Neural crest cell (in vitro differentiated cells): Measurements from ENCODE around the gene CERKL. TPM values are rescaled to one million over a fixed set of nuclear protein-coding genes. Genes with fewer than 3 reads are reported as not detected.

Experiments
- DNase-seq: peaks from one replicate; pipeline ENCODE4 v3.0.0; 2021; ENCODE audit warnings: low read depth, mixed read lengths, low spot score
- H3K27ac Mint-ChIP-seq: one replicate; pipeline ENCODE4 v1.8.0; 2021; ENCODE audit warnings: mild to moderate bottlenecking, mixed read lengths; ENCODE audit not compliant: unreplicated experiment
- H3K27me3 Mint-ChIP-seq: 2 replicates; pipeline ENCODE4 v1.8.0; 2021; ENCODE audit warnings: low read depth, mild to moderate bottlenecking, mixed read lengths
- H3K36me3 Mint-ChIP-seq: 2 replicates; pipeline ENCODE4 v1.8.0; 2021; ENCODE audit warnings: low read depth, mild to moderate bottlenecking, mixed read lengths
- H3K4me1 Mint-ChIP-seq: 2 replicates; pipeline ENCODE4 v1.8.0; 2021; ENCODE audit warnings: mixed read lengths
- H3K4me3 Mint-ChIP-seq: one replicate; pipeline ENCODE4 v1.8.0; 2021; ENCODE audit warnings: mild to moderate bottlenecking, mixed read lengths
- H3K9me3 Mint-ChIP-seq: 2 replicates; pipeline ENCODE4 v1.8.0; 2021; ENCODE audit warnings: mixed read lengths
- total RNA-seq: library from RNA; stranded (reverse); gene quantifications from 2 replicates; pipeline ENCODE4 v1.2.1, GENCODE V29; 2021
- TF ChIP-seq, protein P1 (sequence below): fragments of 200-600 bp; sonication (generic); conservative IDR thresholded peaks from 2 replicates; pipeline ENCODE4 v1.5.0; 2021; ENCODE audit warnings: antibody characterized with exemption, mild to moderate bottlenecking

Gene CERKL
- total RNA-seq, 1 donor from 2014 or later: 0.28 TPM

DNA sequence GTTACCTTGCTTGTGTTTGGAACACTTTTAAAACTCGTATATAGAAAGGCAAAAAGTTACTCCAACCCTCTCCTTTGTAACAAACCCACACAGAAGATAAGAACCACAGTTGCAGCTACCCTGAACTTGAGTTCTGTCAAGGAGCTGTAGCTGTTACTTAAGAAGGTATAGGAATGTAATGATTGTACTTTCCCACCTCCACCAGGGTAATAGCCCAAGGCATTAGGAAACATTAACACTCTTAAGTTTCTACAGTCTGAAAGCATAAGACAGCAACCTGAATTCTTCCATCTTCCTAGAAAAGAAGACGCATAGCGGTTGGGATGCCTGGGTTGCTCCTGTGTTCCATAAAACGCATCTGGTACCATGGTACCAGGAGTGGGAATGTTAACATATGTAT lies 156.7 kb downstream of the CERKL start:
- Mint-ChIP-seq H3K4me3 (no peak overlapping the region), H3K27me3 (no peaks in the 10 kb centered on the region), H3K4me1 (peaks cover 3% of the 10 kb centered on the region), H3K27ac (no peak overlapping the region), H3K36me3 (peaks cover 10% of the 10 kb centered on the region), H3K9me3 (no peaks in the 10 kb centered on the region)
- TF ChIP-seq, protein P1, sequence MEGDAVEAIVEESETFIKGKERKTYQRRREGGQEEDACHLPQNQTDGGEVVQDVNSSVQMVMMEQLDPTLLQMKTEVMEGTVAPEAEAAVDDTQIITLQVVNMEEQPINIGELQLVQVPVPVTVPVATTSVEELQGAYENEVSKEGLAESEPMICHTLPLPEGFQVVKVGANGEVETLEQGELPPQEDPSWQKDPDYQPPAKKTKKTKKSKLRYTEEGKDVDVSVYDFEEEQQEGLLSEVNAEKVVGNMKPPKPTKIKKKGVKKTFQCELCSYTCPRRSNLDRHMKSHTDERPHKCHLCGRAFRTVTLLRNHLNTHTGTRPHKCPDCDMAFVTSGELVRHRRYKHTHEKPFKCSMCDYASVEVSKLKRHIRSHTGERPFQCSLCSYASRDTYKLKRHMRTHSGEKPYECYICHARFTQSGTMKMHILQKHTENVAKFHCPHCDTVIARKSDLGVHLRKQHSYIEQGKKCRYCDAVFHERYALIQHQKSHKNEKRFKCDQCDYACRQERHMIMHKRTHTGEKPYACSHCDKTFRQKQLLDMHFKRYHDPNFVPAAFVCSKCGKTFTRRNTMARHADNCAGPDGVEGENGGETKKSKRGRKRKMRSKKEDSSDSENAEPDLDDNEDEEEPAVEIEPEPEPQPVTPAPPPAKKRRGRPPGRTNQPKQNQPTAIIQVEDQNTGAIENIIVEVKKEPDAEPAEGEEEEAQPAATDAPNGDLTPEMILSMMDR: no peak
- no peak for DNase-seq

DNA sequence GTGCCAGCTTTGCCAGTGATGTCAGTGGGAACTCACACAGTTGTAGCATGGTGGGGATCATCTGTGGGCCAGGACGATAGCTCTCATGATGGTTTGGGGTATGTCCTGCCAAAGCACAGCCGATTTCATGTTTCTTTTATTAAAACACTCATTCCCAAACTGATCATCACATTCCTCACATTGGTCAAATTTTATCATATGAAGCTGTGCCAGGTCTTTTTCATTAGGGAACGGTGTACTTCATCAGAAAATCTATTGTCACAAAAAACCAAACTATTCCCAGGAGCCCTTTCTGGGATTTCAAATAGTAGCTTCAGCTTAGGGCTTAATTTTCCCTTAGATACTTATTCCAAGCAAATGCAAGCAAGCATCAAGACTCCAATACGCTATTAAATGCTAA lies 157.7 kb downstream of the CERKL start:
- no peaks in the 10 kb centered on the region for H3K27me3 Mint-ChIP-seq
- DNase-seq: no peak
- no peak overlapping the region for H3K27ac Mint-ChIP-seq
- TF ChIP-seq, protein P1: no peak
- H3K4me1 Mint-ChIP-seq: peaks cover 3% of the 10 kb centered on the region
- peaks cover 10% of the 10 kb centered on the region for H3K36me3 Mint-ChIP-seq
- no peak overlapping the region for H3K4me3 Mint-ChIP-seq
- no peaks in the 10 kb centered on the region for H3K9me3 Mint-ChIP-seq

Other genes starting within 250 kb of the CERKL start
- 74.4 and 75.6 TPM in 2 replicates for gene ITGA4, start 199.7 kb downstream of the CERKL start, total RNA-seq
- gene NEUROD1, start 23.4 kb upstream of the CERKL start, total RNA-seq: 2.5 and 2.7 TPM in 2 replicates
- gene ITPRID2, start 234.6 kb upstream of the CERKL start, total RNA-seq: 115 and 133 TPM in 2 replicates